Activated CD8-positive, alpha-beta memory T cell treated with anti-CD3 and anti-CD28 coated beads, Interleukin-2, amount 10 ng/mL, durations not matched to agents 7 days and 5 days (primary cell): ENCODE measurements around the gene POLL. TPM values are rescaled to one million over a fixed set of nuclear protein-coding genes. Genes with fewer than 3 reads are reported as not detected.

ENCODE experiments used
- microRNA-seq: library from miRNA; unstranded; fragments of <30 nt; microRNA quantifications from one replicate; pipeline ENCODE4 v1.2.0, GENCODE V29; 2022
- total RNA-seq, 2 experiments: library from RNA; stranded (reverse); gene quantifications; one replicate each; pipeline ENCODE4 v1.2.3, GENCODE V29; 2021

Gene POLL
- total RNA-seq, 2 experiments from 2014 or later, result 30.5 to 34.1 TPM

Small RNA genes within 50 kb of the gene (microRNA-seq; reads per million reads assigned to microRNA genes)
- gene MIR3158-1, result not detected
- gene MIR3158-2, result not detected

Other genes starting within 250 kb of the POLL start
- gene BTRC, start 234.1 kb downstream of the POLL start, total RNA-seq, result 10 to 100 TPM; 10.9 to 13.8 TPM
- gene DPCD, start 64 bp upstream of the POLL start, total RNA-seq, result 1 to 10 TPM; 3.7 to 4.2 TPM
- 10 to 100 TPM; 36.7 to 46.2 TPM for gene FBXW4, start 106.9 kb upstream of the POLL start, total RNA-seq
- gene FGF8, start 187.9 kb upstream of the POLL start, total RNA-seq, result not detected
- 10 to 100 TPM; 46.1 to 75.4 TPM for gene NPM3, start 195.2 kb upstream of the POLL start, total RNA-seq
- gene OGA, start 230.2 kb upstream of the POLL start, total RNA-seq, result 100 to 1,000 TPM; 120 to 139 TPM